Keratinocyte (primary cell): ENCODE results near the gene CES1. TPM values are rescaled to one million over a fixed set of nuclear protein-coding genes. Genes with fewer than 3 reads are reported as not detected.
"Not testable (repeated sequence)": the region's sequence is repeated elsewhere in the genome, so short reads cannot be mapped to it uniquely, and the experiment has no call there.

ENCODE experiments used
- DNase-seq: peaks from one replicate; pipeline ENCODE4 v3.0.0-alpha.2; 2011; ENCODE audit warnings: low read depth, missing footprints, low spot score
- FAIRE-seq: peaks from 2 replicates; lab custom pipeline; 2011; peaks lifted over from hg19 to GRCh38; lab: Jason Lieb, UNC
- H2AFZ ChIP-seq: 2 replicates; pipeline ENCODE4 v1.6.0; 2012; ENCODE audit warnings: low read length, control low read depth, inconsistent platforms; ENCODE audit not compliant: control insufficient read depth
- H3K27ac ChIP-seq: 2 replicates; pipeline ENCODE4 v1.5.1; 2011; ENCODE audit warnings: low read length; ENCODE audit not compliant: control insufficient read depth, insufficient read depth
- H3K27me3 ChIP-seq: 3 replicates; pipeline ENCODE4 v1.6.0; 2011; ENCODE audit warnings: low read length; ENCODE audit not compliant: control insufficient read depth, insufficient read depth; ENCODE audit errors: extremely low read depth
- H3K36me3 ChIP-seq, 2 experiments: 2 replicates in 1 of 2; 3 replicates in 1 of 2; pipeline ENCODE4 v1.5.1; 2011; ENCODE audit warnings: low read length in 2 of 2, mild to moderate bottlenecking in 1 of 2; ENCODE audit not compliant: control insufficient read depth in 2 of 2, insufficient read depth in 2 of 2; ENCODE audit errors: extremely low read depth in 1 of 2
- H3K4me1 ChIP-seq: 3 replicates; pipeline ENCODE4 v1.5.1; 2011; ENCODE audit warnings: low read length; ENCODE audit not compliant: control insufficient read depth, insufficient read depth; ENCODE audit errors: extremely low read depth
- H3K4me2 ChIP-seq: 3 replicates; pipeline ENCODE4 v1.6.0; 2011; ENCODE audit warnings: low read depth, low read length; ENCODE audit not compliant: control insufficient read depth, insufficient read depth; ENCODE audit errors: extremely low read depth
- H3K4me3 ChIP-seq, 3 experiments: fragments of 200-600 bp in 1 of 3; sonication (generic) in 1 of 3; 2 replicates in 2 of 3; 3 replicates in 1 of 3; pipeline ENCODE4 v1.5.1; 2011 to 2016; ENCODE audit warnings: low read length in 3 of 3, mild to moderate bottlenecking in 3 of 3, control low read depth in 2 of 3, inconsistent platforms in 1 of 3, low read depth in 1 of 3, mixed read lengths in 1 of 3, mixed run types in 1 of 3, moderate library complexity in 1 of 3; ENCODE audit not compliant: control insufficient read depth in 2 of 3, insufficient read depth in 2 of 3; ENCODE audit errors: extremely low read depth in 1 of 3
- H3K79me2 ChIP-seq: 2 replicates; pipeline ENCODE4 v1.6.0; 2012; ENCODE audit warnings: low read length; ENCODE audit not compliant: control insufficient read depth, insufficient read depth
- H3K9ac ChIP-seq: 3 replicates; pipeline ENCODE4 v1.6.0; 2011; ENCODE audit warnings: low read length; ENCODE audit not compliant: control insufficient read depth, insufficient read depth; ENCODE audit errors: extremely low read depth
- H3K9me1 ChIP-seq: 3 replicates; pipeline ENCODE4 v1.6.0; 2011; ENCODE audit warnings: low read length; ENCODE audit not compliant: control insufficient read depth, insufficient read depth; ENCODE audit errors: extremely low read depth
- H3K9me3 ChIP-seq: 2 replicates; pipeline ENCODE4 v1.5.1; 2012; ENCODE audit warnings: low read depth, low read length; ENCODE audit not compliant: control insufficient read depth
- H4K20me1 ChIP-seq: 3 replicates; pipeline ENCODE4 v1.6.0; 2011; ENCODE audit warnings: low read length; ENCODE audit not compliant: control insufficient read depth, insufficient read depth; ENCODE audit errors: extremely low read depth
- CTCF ChIP-seq, 3 experiments: IDR thresholded peaks in 1 of 3; conservative IDR thresholded peaks in 1 of 3; optimal IDR thresholded peaks in 1 of 3; 2 replicates in 2 of 3; 3 replicates in 1 of 3; pipeline versions ENCODE3 to v1.5.1; 2011; ENCODE audit warnings: low read length in 3 of 3, mild to moderate bottlenecking in 3 of 3, moderate library complexity in 2 of 3, control low read depth in 1 of 3, inconsistent platforms in 1 of 3; ENCODE audit not compliant: insufficient read depth in 2 of 3; ENCODE audit errors: extremely low read depth in 1 of 3
- EZH2 ChIP-seq: IDR thresholded peaks from one replicate; pipeline ENCODE4 v1.6.1; 2012; ENCODE audit warnings: inconsistent platforms, mild to moderate bottlenecking, low read length, moderate library complexity
- dilution Hi-C: fragments of 300-500 bp; cut with MboI; formaldehyde crosslinking; loops from one replicate; pipeline ENCODE4 v1.7.0; 2020; ENCODE audit warnings: low sequenced_read_pairs; ENCODE audit not compliant: extremely low pct_ligation_motif_present
- polyA plus RNA-seq, 5 experiments: library from polyadenylated mRNA; depleted of rRNA in 3 of 5; stranded (reverse) in 3 of 5; stranded (forward) in 1 of 5; unstranded in 1 of 5; fragments of >200 nt; gene quantifications; 1 replicate in 1 of 5; 2 replicates in 3 of 5; 3 replicates in 1 of 5; pipeline versions ENCODE4 v1.2.1 to v1.2.3, GENCODE V29; 2011 to 2012; ENCODE audit warnings: missing spikeins in 2 of 5, low read depth in 1 of 5, low replicate concordance in 1 of 5

The CES1 gene
- polyA plus RNA-seq, 1 donor (not counting 4 experiments of a cell fraction or from before 2014, with no cell fraction given), result 0.10 TPM

- no peaks in the 10 kb centered on the region for H3K4me1 ChIP-seq
- H3K4me3 ChIP-seq, result no peak overlapping the region
- no peaks in the 10 kb centered on the region for H3K36me3 ChIP-seq
- H3K9me1 ChIP-seq, result no peaks in the 10 kb centered on the region
- no peak overlapping the region for H2AFZ ChIP-seq
- no peak overlapping the region for H3K9ac ChIP-seq
- no peaks in the 10 kb centered on the region for H4K20me1 ChIP-seq
- no peak for TF ChIP-seq CTCF (optimal IDR thresholded peaks at IDR 0.05 in 1 of 3, IDR thresholded peaks at IDR 0.05 in 1 of 3, conservative IDR thresholded peaks at IDR 0.05 in 1 of 3; ENCODE audit: extremely low read depth in 1 of 3, insufficient read depth in 2 of 3, low read length in 3 of 3)
- TF ChIP-seq EZH2, result no peak
- no peaks in the 10 kb centered on the region for H3K79me2 ChIP-seq
- no peaks in the 10 kb centered on the region for H3K9me3 ChIP-seq
- H3K4me2 ChIP-seq, result no peak overlapping the region
- H3K27me3 ChIP-seq, result no peaks in the 10 kb centered on the region
- dilution Hi-C loops, result no loop called here
- FAIRE-seq, result no peak
- no peak for DNase-seq
- no peak overlapping the region for H3K27ac ChIP-seq
Measured at GRCh38 chr16:55861288-55861687, 28.4 kb upstream of the CES1 start.

- H3K36me3 ChIP-seq, H3K4me2 ChIP-seq, H3K4me3 ChIP-seq, H2AFZ ChIP-seq, H3K27me3 ChIP-seq, H3K9ac ChIP-seq, H3K9me3 ChIP-seq, dilution Hi-C loops, H3K9me1 ChIP-seq, DNase-seq, H4K20me1 ChIP-seq, H3K79me2 ChIP-seq, FAIRE-seq, H3K4me1 ChIP-seq, H3K27ac ChIP-seq: not testable (repeated sequence)
Measured at GRCh38 chr16:55857650-55858049, 24.8 kb upstream of the CES1 start.

- DNase-seq (no peak), FAIRE-seq (no peak)
- H3K36me3 ChIP-seq, result no peaks in the 10 kb centered on the region
- dilution Hi-C loops, result no loop called here
- H3K4me3 ChIP-seq, result no peak overlapping the region
- H3K4me2 ChIP-seq, result no peak overlapping the region
- no peak overlapping the region for H3K9ac ChIP-seq
- no peak overlapping the region for H3K27ac ChIP-seq
- H3K79me2 ChIP-seq, result no peaks in the 10 kb centered on the region
- H3K4me1 ChIP-seq, result no peaks in the 10 kb centered on the region
- no peak overlapping the region for H2AFZ ChIP-seq
- TF ChIP-seq CTCF (optimal IDR thresholded peaks at IDR 0.05 in 1 of 3, IDR thresholded peaks at IDR 0.05 in 1 of 3, conservative IDR thresholded peaks at IDR 0.05 in 1 of 3; ENCODE audit: extremely low read depth in 1 of 3, insufficient read depth in 2 of 3, low read length in 3 of 3) (no peak), EZH2 (no peak)
- H4K20me1 ChIP-seq, result no peaks in the 10 kb centered on the region
- H3K9me1 ChIP-seq, result no peaks in the 10 kb centered on the region
- no peaks in the 10 kb centered on the region for H3K9me3 ChIP-seq
- no peaks in the 10 kb centered on the region for H3K27me3 ChIP-seq
Measured at GRCh38 chr16:55856950-55857349, 24.1 kb upstream of the CES1 start.
